Dermis microvascular lymphatic vessel endothelial cell (primary cell): ENCODE results near the gene STAG1. TPM values are rescaled to one million over a fixed set of nuclear protein-coding genes. Genes with fewer than 3 reads are reported as not detected.
"Not testable (repeated sequence)": the region's sequence is repeated elsewhere in the genome, so short reads cannot be mapped to it uniquely, and the experiment has no call there.

Source experiments
- DNase-seq, 2 donors: peaks; one replicate each; pipeline versions ENCODE4 v3.0.0 to v3.0.0-alpha.2; 2010; ENCODE audit warnings: low read depth in 2 of 2
- total RNA-seq: library from RNA; depleted of rRNA; stranded (reverse); fragments of >200 nt; gene quantifications from 2 replicates; pipeline ENCODE4 v1.2.1, GENCODE V29; 2014

The STAG1 gene
- total RNA-seq: 22.3 and 24.3 TPM in 2 replicates

DNA sequence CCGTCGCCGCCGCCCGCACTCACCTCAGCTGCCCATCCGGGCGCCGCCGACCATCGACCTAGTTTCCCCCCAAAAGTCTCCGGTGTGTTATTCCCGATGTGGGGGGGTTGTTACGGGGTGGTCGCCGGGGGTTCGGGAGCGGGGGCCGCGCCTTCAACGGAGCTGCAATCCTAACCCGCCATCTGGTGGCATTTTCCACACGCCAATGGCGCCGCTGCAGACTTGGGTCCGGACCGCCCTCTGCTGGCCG, at the start of gene STAG1:
Gene STAG1, minus strand, starts transcription at position 207 of the 250 bp plus-strand sequence. CDS start 121,480 bp downstream, outside the sequence.
- DNase-seq: no peak

DNA sequence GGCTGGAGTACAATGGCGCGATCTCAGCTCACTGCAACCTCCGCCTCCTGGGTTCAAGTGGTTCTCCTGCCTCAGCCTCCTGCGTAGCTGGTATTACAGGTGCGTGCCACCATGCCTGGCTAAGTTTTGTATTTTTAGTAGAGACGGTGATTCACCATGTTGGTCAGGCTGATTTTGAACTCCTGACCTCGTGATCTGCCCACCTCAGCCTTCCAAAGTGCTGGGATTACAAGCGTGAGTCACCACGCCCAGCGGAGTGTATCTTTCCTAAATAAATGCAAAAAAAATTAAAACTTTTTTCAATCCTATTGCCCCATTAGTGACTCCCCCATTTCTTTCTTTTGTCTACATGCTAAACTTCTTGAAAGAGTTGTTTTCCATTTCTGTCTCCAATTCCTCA, 49.0 kb upstream of the STAG1 start:
- not testable (repeated sequence) for DNase-seq

DNA sequence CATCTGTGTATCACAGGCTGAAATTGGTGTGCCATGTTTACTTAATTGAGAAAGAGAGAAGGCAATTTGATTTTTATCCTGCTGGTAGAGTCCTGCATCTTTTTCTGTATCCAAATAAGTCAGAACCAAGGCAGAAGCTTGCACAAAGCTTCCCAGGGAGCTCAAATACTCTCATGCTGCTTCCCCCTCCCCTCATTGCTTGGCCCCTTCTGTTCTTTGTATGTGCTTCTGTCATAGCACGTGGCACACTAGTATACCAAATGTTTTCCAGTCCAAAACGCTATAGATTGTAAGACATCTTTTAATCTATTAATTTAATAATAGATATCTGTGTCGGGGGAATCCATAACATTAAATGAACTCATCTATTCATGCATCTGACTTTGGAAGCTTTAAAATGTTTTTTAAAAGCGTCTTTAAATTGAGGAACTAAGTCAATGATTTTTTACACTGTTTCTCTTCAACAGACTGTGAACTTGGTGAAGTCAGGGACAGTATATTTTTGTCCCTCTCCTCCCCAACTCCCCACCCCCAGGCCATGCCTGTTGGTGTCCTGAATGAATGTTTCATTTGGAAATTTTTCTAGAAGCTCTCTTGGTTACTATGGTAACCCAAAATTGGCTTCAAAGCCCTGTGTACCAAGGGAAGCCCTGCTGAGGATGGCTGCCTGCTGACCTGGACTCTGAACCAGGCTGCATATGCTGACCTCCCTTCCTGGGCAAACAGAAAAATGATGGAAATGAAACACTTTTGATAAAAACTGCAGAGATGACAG, 40.6 kb upstream of the STAG1 start:
- peak in 1 of 2 donors; percentile 67 for DNase-seq

GRCh38 chr3:136790786-136791185, 38.6 kb upstream of the STAG1 start:
- DNase-seq: no peak

GRCh38 chr3:136789976-136790375, 37.8 kb upstream of the STAG1 start:
- DNase-seq: no peak

DNA sequence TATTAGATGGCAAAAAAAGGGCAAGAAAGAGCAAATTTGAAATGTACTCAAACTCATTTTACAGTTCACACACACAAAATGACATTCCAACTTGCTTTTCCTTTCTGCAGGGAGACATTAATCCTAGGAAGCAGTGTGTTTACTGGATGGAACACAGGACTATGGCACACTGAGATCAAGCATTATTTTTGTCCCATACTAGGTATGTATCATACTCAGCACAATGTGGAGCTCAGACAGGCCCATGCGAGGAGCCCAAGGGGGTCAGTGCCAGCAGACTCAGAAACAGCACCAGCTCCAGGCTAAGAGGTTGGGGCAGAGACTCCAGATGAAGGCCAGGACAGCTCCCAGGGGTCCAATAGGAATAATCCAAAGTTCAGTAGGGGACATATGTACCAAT, 36.0 kb upstream of the STAG1 start:
- no peak for DNase-seq

GRCh38 chr3:136787349-136787748, 35.2 kb upstream of the STAG1 start:
- peak in 1 of 2 donors; percentile 13 for DNase-seq

DNA sequence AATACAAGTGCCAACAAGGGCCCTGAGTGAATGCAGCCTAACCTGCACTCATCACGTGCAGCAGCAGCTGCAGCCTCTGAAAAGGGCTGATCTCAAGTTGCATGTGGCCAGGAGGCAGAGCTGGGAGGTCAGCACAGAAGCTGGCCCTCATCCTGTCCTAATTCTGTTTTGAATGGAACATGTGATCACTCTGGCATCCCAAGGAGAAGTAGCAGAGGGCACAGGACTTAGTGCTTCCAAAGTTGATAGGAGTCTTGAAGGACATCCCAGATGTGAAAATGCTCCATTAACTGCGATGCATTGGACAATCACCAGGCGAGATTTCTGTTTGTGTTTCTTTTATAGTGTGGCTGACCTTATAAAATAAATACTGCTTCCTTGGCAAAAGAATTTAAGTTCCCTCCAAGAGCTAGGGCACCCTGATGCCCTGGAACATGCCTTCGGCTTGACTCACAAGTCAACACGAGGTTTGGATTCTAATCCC, 31.6 kb upstream of the STAG1 start:
- no peak for DNase-seq

DNA sequence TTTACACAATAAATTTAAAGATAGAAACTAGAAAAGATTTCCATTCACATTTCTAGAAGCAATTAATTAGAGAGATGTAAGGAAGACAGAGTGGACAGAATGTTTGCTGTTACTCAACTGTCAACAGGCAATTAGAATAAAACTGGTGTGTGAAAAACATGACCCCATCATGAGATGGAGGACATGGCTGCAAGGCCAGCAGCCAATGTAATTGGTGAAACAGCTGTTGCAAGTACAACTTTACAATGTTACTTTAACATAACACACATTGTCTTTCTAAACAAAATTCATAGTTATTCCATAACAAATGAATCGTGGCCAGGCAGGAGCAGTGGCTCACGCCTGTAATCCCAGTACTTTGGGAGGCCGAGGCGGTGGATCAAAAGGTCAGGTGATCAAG, 28.6 kb upstream of the STAG1 start:
- DNase-seq: no peak

DNA sequence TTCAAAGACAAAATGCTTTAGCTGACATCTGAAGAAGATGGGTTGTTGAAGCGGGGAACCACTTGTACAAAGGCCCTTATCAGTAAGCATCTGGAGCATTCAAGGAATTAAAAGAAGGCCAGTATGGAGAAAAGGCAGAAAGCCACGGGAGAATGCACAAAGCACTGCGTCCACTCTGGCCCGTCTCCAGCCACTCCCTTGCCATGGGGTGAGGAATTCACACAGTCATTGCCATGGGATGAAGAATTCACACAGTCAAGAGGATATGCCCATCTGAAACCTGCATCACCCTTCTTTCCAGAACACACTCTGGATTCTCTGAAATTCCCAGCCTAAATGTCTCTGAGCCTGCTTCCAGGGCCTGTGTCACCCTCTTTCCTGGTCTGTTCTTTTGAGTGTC, 26.7 kb upstream of the STAG1 start:
- DNase-seq: no peak

DNA sequence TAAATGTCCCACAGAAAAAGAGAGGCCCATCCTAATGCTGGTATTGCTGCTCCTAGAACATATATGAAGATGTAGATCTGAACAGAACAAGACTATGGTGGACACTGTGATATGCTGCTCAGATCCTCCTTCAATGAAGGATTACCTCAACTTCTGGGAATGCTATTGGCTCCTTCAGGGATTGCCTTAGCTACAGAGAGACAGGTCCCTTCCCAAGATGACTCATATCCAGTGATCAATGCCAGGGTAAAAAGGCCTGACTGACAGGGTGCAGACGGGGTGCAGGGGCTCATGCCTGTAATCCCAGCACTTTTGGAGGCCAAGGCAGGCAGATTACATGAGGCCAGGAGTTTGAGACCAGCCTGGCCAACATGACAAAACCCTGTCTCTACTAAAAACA, 20.5 kb upstream of the STAG1 start:
- no peak for DNase-seq

DNA sequence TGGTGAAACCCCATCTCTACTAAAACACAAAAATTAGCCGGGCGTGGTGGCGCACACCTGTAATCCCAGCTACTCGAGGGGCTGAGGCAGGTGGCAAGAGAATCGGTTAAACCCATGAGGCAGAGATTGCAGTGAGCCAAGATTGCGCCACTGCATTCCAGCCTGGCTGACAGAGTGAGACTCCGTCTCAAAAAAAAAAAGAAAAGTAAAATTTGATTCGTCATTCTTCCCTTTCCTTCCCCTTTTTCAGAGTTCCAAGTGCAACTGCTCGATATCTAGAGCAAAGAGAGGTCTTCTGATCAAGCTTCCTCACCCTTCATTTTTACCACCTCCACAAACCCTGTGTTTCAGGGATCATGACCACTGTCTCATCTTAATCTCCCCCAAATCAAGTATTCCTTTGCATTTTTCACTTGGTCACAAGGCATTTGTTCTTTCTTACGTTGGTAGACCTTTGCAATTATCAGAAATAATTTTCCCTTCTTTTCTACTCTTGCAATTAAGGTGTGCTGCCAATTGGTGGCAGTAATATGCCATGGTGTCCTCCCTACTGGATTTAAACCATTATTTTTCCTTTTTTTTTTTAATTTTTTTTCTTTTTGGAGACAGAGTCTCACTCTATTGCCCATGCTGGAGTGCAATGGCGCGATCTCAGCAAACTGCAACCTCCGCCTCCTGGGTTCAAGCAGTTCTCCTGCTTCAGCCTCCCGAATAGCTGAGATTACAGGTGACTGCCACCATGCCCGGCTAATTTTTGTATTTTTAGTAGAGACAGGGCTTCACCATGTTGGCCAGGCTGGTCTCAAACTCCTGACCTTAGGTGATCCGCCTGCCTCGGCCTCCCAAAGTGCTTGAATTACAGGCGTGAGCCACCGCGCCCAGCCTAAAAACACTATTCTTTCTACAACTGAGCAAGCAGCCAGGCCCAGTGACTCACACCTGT, 6.3 kb upstream of the STAG1 start:
- peak in 1 of 2 donors; percentile 41 for DNase-seq

DNA sequence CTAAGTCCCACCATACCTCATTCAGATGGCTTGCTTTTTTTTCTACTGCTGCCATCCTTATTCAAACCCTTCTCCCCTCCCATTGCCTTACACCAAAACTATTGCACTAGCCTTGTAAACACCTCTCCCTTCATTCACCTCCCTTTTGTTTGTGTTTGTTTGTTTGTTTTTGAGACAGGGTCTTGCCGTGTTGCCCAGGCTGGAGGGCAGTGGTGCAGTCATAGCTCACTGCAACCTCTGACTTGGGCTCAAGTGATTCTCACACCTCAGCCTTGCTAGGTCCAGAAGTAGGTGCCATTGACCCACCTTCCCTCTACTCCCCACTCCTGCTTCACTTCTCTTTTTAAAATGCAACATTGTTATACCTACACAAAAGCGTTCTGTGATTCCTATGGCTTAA, 3.0 kb upstream of the STAG1 start:
- DNase-seq: no peak

- no peak for DNase-seq
Measured at GRCh38 chr3:136753326-136753939, 1.3 kb upstream of the STAG1 start.

- peak; percentile 93 to 98 for DNase-seq
Measured at GRCh38 chr3:136752422-136753325, 496 bp upstream of the STAG1 start.

DNA sequence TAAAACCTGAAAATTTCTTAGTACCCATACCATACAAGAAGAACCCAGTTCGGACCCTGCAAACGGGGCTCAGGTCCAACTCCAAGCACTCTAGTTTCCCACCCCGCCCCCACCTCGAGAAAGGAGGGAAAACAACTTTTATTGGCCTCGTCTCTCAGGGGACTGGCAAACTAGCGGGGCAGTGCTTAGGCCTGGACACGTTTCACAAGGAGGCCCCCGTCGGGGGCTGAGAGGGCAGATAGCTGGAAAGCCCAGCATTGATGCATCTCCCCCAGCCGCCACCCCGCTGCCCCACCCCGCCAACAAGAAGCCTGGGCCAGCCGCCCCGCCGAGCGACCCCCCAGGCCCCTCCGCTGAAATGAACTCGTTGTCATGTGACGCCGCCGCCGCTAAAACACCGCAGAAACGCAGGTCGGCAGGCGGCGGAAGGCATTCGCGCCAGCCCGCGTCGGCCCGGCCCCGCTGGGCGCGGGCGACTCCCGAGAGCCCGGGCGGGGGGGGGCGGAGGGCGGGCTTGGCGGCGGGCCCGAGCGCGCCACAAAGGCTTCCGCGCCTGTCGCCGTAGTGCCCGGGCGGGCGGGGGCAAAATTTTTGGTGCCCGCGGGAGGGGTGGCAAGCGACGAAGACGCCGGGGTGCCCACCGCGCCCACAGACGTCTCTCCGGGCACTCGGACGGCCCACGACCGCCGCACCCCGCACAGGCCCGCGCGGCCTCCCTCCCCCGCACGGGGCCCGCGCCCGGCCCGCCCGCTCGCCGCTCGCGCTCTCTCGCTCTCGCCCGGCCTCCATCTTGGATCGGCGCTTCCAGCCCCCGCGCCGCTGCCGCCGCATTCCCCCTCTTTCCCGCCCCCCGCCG, 634 bp downstream of the STAG1 start:
- DNase-seq: peak; percentile 45 to 89

GRCh38 chr3:136750897-136751315, 1.3 kb downstream of the STAG1 start:
- peak in 1 of 2 donors; percentile 18 for DNase-seq

- peak in 1 of 2 donors; percentile 22 for DNase-seq
Measured at GRCh38 chr3:136750209-136750896, 1.8 kb downstream of the STAG1 start.

GRCh38 chr3:136749602-136750001, 2.6 kb downstream of the STAG1 start:
- DNase-seq: not testable (repeated sequence)
